H1 (cell line): ENCODE results near the gene FBN1.

Source experiments
- EZH2 ChIP-seq: fragments of 200-600 bp; sonication (generic); IDR thresholded peaks from 2 replicates; pipeline ENCODE4 v1.7.1; 2012; ENCODE audit warnings: low read depth, mild to moderate bottlenecking, moderate library complexity, low read length, inconsistent platforms; ENCODE audit not compliant: severe bottlenecking
- JUND ChIP-seq: IDR thresholded peaks from 2 replicates; pipeline ENCODE4 v1.6.1; 2011; ENCODE audit warnings: mild to moderate bottlenecking, improper control_type of control experiment, low read length
- MAX ChIP-seq: IDR thresholded peaks from 2 replicates; pipeline ENCODE4 v1.6.1; 2012; ENCODE audit warnings: inconsistent platforms
- NANOG ChIP-seq: IDR thresholded peaks from 2 replicates; pipeline ENCODE4 v1.6.1; 2011; ENCODE audit warnings: low read length, low read depth, mild to moderate bottlenecking, inconsistent platforms; ENCODE audit not compliant: insufficient read depth, poor library complexity, severe bottlenecking
- POLR2A ChIP-seq, 2 experiments: IDR thresholded peaks; 1 replicate in 1 of 2; 2 replicates in 1 of 2; pipeline ENCODE4 v1.6.1; 2011; ENCODE audit warnings: low read depth in 2 of 2, low read length in 2 of 2, mild to moderate bottlenecking in 2 of 2; ENCODE audit errors: control extremely low read depth in 1 of 2
- SAP30 ChIP-seq: fragments of 300-600 bp; sonication (generic); IDR thresholded peaks from 2 replicates; pipeline ENCODE4 v1.7.1; 2012; ENCODE audit warnings: low read length, moderate library complexity, mild to moderate bottlenecking, inconsistent platforms; ENCODE audit not compliant: insufficient read depth, insufficient replicate concordance
- SIN3A ChIP-seq, 2 experiments: IDR thresholded peaks in 1 of 2; conservative IDR thresholded peaks in 1 of 2; 2 replicates each; pipeline ENCODE4 v1.6.1; 2011 to 2012; ENCODE audit warnings: low read length in 2 of 2, improper control_type of control experiment in 1 of 2, low read depth in 1 of 2, mild to moderate bottlenecking in 1 of 2
- YY1 ChIP-seq: IDR thresholded peaks from 2 replicates; pipeline ENCODE4 v1.6.1; 2011; ENCODE audit warnings: low read depth, mild to moderate bottlenecking, low read length
- TF ChIP-seq, protein P1 (sequence below): IDR thresholded peaks from 2 replicates; pipeline ENCODE4 v1.6.1; 2011; ENCODE audit warnings: low read depth, mild to moderate bottlenecking, low read length; ENCODE audit not compliant: insufficient read depth
- TF ChIP-seq, protein P2 (sequence below), 3 experiments: IDR thresholded peaks; 1 replicate in 2 of 3; 2 replicates in 1 of 3; pipeline versions ENCODE4 v1.5.1 to v1.6.1; 2011; ENCODE audit warnings: low read length in 3 of 3, mild to moderate bottlenecking in 3 of 3, inconsistent platforms in 2 of 3, low read depth in 1 of 3, moderate library complexity in 1 of 3; ENCODE audit not compliant: insufficient read depth in 1 of 3; ENCODE audit errors: control extremely low read depth in 1 of 3

GRCh38 chr15:48601095-48601494 lies 44.4 kb downstream of the FBN1 start:
- TF ChIP-seq, protein P1, sequence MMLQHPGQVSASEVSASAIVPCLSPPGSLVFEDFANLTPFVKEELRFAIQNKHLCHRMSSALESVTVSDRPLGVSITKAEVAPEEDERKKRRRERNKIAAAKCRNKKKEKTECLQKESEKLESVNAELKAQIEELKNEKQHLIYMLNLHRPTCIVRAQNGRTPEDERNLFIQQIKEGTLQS: no peak
- TF ChIP-seq SAP30 (no peak), POLR2A (IDR thresholded peaks at IDR 0.05; ENCODE audit: control extremely low read depth in 1 of 2, low read depth in 2 of 2, low read length in 2 of 2) (no peak), MAX (no peak), SIN3A (conservative IDR thresholded peaks at IDR 0.05 in 1 of 2, IDR thresholded peaks at IDR 0.05 in 1 of 2; ENCODE audit: low read depth in 1 of 2, low read length in 2 of 2) (no peak), EZH2 (no peak), YY1 (no peak), JUND (no peak), NANOG (no peak)
- TF ChIP-seq, protein P2, sequence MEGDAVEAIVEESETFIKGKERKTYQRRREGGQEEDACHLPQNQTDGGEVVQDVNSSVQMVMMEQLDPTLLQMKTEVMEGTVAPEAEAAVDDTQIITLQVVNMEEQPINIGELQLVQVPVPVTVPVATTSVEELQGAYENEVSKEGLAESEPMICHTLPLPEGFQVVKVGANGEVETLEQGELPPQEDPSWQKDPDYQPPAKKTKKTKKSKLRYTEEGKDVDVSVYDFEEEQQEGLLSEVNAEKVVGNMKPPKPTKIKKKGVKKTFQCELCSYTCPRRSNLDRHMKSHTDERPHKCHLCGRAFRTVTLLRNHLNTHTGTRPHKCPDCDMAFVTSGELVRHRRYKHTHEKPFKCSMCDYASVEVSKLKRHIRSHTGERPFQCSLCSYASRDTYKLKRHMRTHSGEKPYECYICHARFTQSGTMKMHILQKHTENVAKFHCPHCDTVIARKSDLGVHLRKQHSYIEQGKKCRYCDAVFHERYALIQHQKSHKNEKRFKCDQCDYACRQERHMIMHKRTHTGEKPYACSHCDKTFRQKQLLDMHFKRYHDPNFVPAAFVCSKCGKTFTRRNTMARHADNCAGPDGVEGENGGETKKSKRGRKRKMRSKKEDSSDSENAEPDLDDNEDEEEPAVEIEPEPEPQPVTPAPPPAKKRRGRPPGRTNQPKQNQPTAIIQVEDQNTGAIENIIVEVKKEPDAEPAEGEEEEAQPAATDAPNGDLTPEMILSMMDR (IDR thresholded peaks at IDR 0.05; ENCODE audit: control extremely low read depth in 1 of 3, insufficient read depth in 1 of 3, low read depth in 1 of 3, low read length in 3 of 3): no peak
